Activated B cell treated with CpG ODN at 0.5 μM for 24 hours (primary cell): ENCODE measurements around the gene GALNS. TPM values are rescaled to one million over a fixed set of nuclear protein-coding genes. Genes with fewer than 3 reads are reported as not detected.

Experiments used
- ATAC-seq: fragments of 200-7000 bp; cut with Tn5 transposase; one replicate; pipeline ENCODE4 v1.10.0; 2021; ENCODE audit warnings: low read depth, mild to moderate bottlenecking, moderate library complexity
- CTCF ChIA-PET: fragments of 350-600 bp; sonication (Branson Sonifier 250); formaldehyde crosslinking; loops from one replicate; lab custom pipeline; 2021; ENCODE audit warnings: antibody characterized with exemption; lab: Charles Lee
- POLR2A ChIA-PET: fragments of 350-600 bp; sonication (Branson Sonifier 250); formaldehyde crosslinking; loops from one replicate; lab custom pipeline; 2021; ENCODE audit warnings: antibody characterized with exemption; lab: Charles Lee
- DNase-seq: peaks from one replicate; pipeline ENCODE4 v3.0.0; 2022
- H3K27ac Mint-ChIP-seq: one replicate; pipeline ENCODE4 v1.8.0; 2020; ENCODE audit warnings: mixed read lengths
- H3K27me3 Mint-ChIP-seq: one replicate; pipeline ENCODE4 v1.8.0; 2021; ENCODE audit warnings: mixed read lengths
- H3K36me3 Mint-ChIP-seq: one replicate; pipeline ENCODE4 v1.8.0; 2021; ENCODE audit warnings: low read depth, mixed read lengths
- H3K4me1 Mint-ChIP-seq: one replicate; pipeline ENCODE4 v1.8.0; 2021; ENCODE audit warnings: mixed read lengths
- H3K4me3 Mint-ChIP-seq: one replicate; pipeline ENCODE4 v1.8.0; 2020; ENCODE audit warnings: mild to moderate bottlenecking, mixed read lengths
- H3K9me3 Mint-ChIP-seq: one replicate; pipeline ENCODE4 v1.8.0; 2020; ENCODE audit warnings: mixed read lengths
- CTCF ChIP-seq: fragments of 200-600 bp; IDR thresholded peaks from one replicate; pipeline ENCODE4 v1.8.0; 2022; ENCODE audit warnings: antibody characterized with exemption, mild to moderate bottlenecking
- intact Hi-C: fragments of 100-400 bp; cut with micrococcal nuclease; formaldehyde crosslinking; loops from one replicate; pipeline ENCODE4 v1.15.1; 2024
- total RNA-seq: library from RNA; stranded (reverse); gene quantifications from 2 replicates; pipeline ENCODE4 v1.2.3, GENCODE V29; 2022

The GALNS gene
- total RNA-seq, 1 donor from 2014 or later, result 48.3 TPM

DNA sequence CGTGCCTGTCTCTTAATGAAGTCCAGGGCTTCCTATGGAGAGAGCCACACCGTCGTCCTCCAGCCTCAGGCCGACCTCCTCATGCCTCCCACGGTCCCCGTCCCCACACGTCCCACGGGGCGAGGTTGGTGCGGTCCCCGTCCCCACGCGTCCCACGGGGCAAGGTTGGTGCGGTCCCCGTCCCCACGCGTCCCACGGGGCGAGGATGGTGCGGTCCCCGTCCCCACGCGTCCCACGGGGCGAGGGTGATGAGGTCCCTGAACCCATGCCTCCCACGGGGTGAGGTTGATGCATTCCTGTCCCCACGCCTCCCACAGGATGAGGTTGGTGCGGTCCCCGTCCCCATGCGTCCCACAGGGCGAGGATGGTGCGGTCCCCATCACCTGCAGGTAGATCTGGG lies 20.9 kb downstream of the GALNS start:
- ChIA-PET CTCF (no interaction called here), POLR2A (no interaction called here)
- intact Hi-C loops, result no loop called here
- no peak for TF ChIP-seq CTCF
- Mint-ChIP-seq H3K9me3 (no peaks in the 10 kb centered on the region), H3K4me1 (no peaks in the 10 kb centered on the region), H3K27ac (no peak overlapping the region), H3K36me3 (peaks cover 19% of the 10 kb centered on the region), H3K4me3 (no peak overlapping the region), H3K27me3 (no peaks in the 10 kb centered on the region)
- ATAC-seq, result no peak
- DNase-seq, result no peak

- H3K4me1 Mint-ChIP-seq, result no peaks in the 10 kb centered on the region
- H3K27me3 Mint-ChIP-seq, result no peaks in the 10 kb centered on the region
- H3K36me3 Mint-ChIP-seq, result peaks cover 21% of the 10 kb centered on the region
- H3K9me3 Mint-ChIP-seq, result no peaks in the 10 kb centered on the region
- H3K4me3 Mint-ChIP-seq, result no peak overlapping the region
- ChIA-PET POLR2A (no interaction called here), CTCF (no interaction called here)
- H3K27ac Mint-ChIP-seq, result no peak overlapping the region
- no peak for DNase-seq
- intact Hi-C loops, result no loop called here
- no peak for TF ChIP-seq CTCF
- ATAC-seq, result no peak
These were observed 21.4 kb downstream of the GALNS start for GRCh38 chr16:88835383-88835782.

DNA sequence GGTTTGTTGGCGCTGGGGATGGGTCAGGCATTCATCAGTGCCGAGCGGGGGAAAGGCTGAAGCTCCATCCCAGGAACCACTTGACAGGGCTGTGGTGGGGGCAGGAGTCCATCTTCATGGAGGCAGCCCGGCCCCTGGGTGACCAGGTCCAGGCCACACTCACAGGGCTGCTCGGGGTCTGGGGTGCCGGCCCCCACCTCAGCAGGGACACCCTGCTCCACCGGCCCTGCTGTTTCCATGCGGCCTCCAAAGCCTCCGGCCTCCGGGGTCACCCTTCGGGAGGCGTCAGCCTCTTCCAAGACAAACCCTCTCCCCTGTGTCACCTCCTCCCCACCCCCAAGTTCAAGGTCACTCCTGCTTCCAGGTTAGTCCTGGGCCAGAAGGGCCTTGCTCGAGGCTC lies 22.1 kb downstream of the GALNS start:
- no peaks in the 10 kb centered on the region for H3K27me3 Mint-ChIP-seq
- no peak for TF ChIP-seq CTCF
- H3K4me1 Mint-ChIP-seq, result no peaks in the 10 kb centered on the region
- ChIA-PET POLR2A (no interaction called here), CTCF (no interaction called here)
- H3K4me3 Mint-ChIP-seq, result no peak overlapping the region
- H3K9me3 Mint-ChIP-seq, result no peaks in the 10 kb centered on the region
- ATAC-seq (no peak), DNase-seq (no peak)
- no peak overlapping the region for H3K27ac Mint-ChIP-seq
- intact Hi-C loops, result no loop called here
- peaks cover 21% of the 10 kb centered on the region for H3K36me3 Mint-ChIP-seq

GRCh38 chr16:88833086-88833485 lies 23.7 kb downstream of the GALNS start:
- H3K4me1 Mint-ChIP-seq, result no peaks in the 10 kb centered on the region
- no peak for TF ChIP-seq CTCF
- ATAC-seq (no peak), DNase-seq (no peak)
- H3K27me3 Mint-ChIP-seq, result no peaks in the 10 kb centered on the region
- ChIA-PET CTCF (interaction anchor here (1.5 kb wide), 1 partner anchor 18 kb away, joined by 4 read pairs; no protein-coding TSS in a partner anchor), POLR2A (interaction anchor here (0.7 to 1.2 kb wide), 3 partner anchors 21 to 445 kb away, joined by 3 to 7 read pairs (median 4); partner anchors contain the start of gene APRT)
- H3K36me3 Mint-ChIP-seq, result peaks cover 16% of the 10 kb centered on the region
- H3K4me3 Mint-ChIP-seq, result no peak overlapping the region
- no peak overlapping the region for H3K27ac Mint-ChIP-seq
- no peaks in the 10 kb centered on the region for H3K9me3 Mint-ChIP-seq
- intact Hi-C loops, result no loop called here

- no peak overlapping the region for H3K27ac Mint-ChIP-seq
- intact Hi-C loops, result no loop called here
- POLR2A ChIA-PET, result no interaction called here
- CTCF ChIA-PET, result no interaction called here
- no peaks in the 10 kb centered on the region for H3K4me1 Mint-ChIP-seq
- TF ChIP-seq CTCF, result no peak
- H3K27me3 Mint-ChIP-seq, result no peaks in the 10 kb centered on the region
- no peaks in the 10 kb centered on the region for H3K9me3 Mint-ChIP-seq
- H3K36me3 Mint-ChIP-seq, result peaks cover 18% of the 10 kb centered on the region
- DNase-seq (no peak), ATAC-seq (no peak)
- H3K4me3 Mint-ChIP-seq, result no peak overlapping the region
These were observed 24.9 kb downstream of the GALNS start for GRCh38 chr16:88831838-88832237.
